ENCODE results near the gene LMAN2L. TPM values are rescaled to one million over a fixed set of nuclear protein-coding genes. Genes with fewer than 3 reads are reported as not detected.

Gene LMAN2L
- total and polyA plus RNA-seq, 12 donors = 12.3 to 36.8 (median 15.8) TPM

DNA sequence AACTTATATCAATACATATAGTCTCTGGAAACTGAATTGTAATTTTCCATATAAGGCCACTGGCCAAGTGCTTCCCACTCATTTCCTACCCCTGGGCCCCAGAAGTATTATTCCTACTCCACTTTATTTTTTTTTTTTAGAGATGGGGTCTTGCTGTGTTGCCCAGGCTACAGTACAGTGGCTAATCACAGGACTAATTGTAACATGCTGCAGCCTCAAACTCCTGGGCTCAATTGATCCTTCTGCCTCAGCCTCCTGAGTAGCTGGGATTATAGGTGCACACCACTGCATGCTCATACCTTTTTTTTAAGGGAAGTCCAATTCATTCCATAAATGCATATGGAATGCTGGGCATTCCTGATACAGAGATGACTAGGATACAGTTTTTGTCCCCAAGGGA, 14.5 kb upstream of the LMAN2L start:
- TF ChIP-seq, protein P1, sequence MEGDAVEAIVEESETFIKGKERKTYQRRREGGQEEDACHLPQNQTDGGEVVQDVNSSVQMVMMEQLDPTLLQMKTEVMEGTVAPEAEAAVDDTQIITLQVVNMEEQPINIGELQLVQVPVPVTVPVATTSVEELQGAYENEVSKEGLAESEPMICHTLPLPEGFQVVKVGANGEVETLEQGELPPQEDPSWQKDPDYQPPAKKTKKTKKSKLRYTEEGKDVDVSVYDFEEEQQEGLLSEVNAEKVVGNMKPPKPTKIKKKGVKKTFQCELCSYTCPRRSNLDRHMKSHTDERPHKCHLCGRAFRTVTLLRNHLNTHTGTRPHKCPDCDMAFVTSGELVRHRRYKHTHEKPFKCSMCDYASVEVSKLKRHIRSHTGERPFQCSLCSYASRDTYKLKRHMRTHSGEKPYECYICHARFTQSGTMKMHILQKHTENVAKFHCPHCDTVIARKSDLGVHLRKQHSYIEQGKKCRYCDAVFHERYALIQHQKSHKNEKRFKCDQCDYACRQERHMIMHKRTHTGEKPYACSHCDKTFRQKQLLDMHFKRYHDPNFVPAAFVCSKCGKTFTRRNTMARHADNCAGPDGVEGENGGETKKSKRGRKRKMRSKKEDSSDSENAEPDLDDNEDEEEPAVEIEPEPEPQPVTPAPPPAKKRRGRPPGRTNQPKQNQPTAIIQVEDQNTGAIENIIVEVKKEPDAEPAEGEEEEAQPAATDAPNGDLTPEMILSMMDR (IDR thresholded peaks at IDR 0.05) = no peak
- no peak for TF ChIP-seq POLR2A (IDR thresholded peaks at IDR 0.05)
- Histone ChIP-seq H3K9me3 (replicated peaks in 1 of 3) (no peaks in the 10 kb centered on the region), H3K36me3 (replicated peaks in 1 of 2) (no peaks in the 10 kb centered on the region), H3K4me1 (replicated peaks in 1 of 2) (no peaks in the 10 kb centered on the region), H3K4me3 (no peak overlapping the region), H3K27me3 (no peaks in the 10 kb centered on the region), H3K27ac (no peak overlapping the region)
- no peak for DNase-seq
- intact Hi-C loops (cut with DNase I) = no loop called here

DNA sequence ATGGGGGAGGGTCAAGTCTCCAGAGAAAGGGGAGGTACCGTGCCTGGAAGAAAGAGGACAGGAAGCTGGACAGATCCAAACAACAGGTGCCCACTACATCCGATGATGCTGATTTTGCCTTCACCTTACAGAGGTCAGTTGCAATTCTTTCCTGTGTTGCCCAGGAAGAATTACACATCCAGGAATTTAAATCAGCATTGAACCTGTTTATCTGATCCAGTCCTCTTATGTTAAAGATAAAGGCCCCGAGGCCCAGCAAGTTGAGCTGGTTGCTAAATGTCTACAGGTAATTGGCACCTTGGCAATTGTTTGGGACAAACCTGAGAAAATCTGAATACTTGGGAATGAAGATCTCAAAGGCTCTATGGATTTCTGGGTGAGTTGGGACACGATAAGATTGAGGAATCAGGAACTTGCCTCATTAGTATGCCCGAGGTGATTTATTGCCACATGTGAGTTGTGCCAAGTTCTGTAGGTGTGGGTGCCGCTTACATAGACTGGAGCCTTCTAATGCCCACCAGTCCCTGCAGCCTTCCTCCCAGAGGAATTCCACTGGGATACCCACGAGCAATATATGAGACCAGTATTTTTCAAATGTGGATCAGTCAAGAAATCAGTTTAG, 13.9 kb upstream of the LMAN2L start:
- intact Hi-C loops (cut with DNase I) = no loop called here
- TF ChIP-seq, protein P1 (IDR thresholded peaks at IDR 0.05) = no peak
- TF ChIP-seq POLR2A (IDR thresholded peaks at IDR 0.05) = no peak
- no peak overlapping the region for H3K4me3 ChIP-seq
- no peak overlapping the region for H3K27ac ChIP-seq
- H3K4me1 ChIP-seq (replicated peaks in 1 of 2) = no peaks in the 10 kb centered on the region
- H3K36me3 ChIP-seq (replicated peaks in 1 of 2) = no peaks in the 10 kb centered on the region
- DNase-seq = no peak
- H3K9me3 ChIP-seq (replicated peaks in 1 of 3) = no peaks in the 10 kb centered on the region
- no peaks in the 10 kb centered on the region for H3K27me3 ChIP-seq
- WGBS, 4 donors = 60 to 77% (median 67%) methylated on average over 6 to 7 of the region's 7 CpGs

DNA sequence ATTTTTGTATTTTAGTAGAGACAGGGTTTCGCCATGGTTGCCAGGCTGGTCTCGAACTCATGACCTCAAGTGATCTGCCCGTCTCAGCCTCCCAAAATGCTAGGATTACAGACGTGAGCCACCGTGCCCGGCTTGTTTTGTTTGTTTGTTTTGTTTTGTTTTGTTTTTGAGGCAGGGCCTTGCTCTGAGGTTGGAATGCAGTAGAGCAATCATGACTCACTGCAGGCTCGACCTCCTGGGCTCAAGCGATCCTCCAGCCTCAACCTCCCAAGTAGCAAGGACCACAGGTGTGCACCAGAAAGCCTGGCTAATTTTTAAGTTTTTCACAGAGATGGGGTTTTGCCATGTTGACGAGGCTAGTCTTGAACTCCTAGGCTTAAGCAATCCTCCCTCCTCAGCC, 11.9 kb upstream of the LMAN2L start:
- no peak for DNase-seq
- 84 to 92% (median 86%) methylated on average over 9 of the region's 9 CpGs for WGBS, 4 donors
- H3K4me3 ChIP-seq = no peak overlapping the region
- intact Hi-C loops (cut with DNase I) = no loop called here
- H3K9me3 ChIP-seq (replicated peaks in 1 of 3) = no peaks in the 10 kb centered on the region
- TF ChIP-seq, protein P1 (IDR thresholded peaks at IDR 0.05) = no peak
- TF ChIP-seq POLR2A (IDR thresholded peaks at IDR 0.05) = no peak
- H3K4me1 ChIP-seq (replicated peaks in 1 of 2) = no peaks in the 10 kb centered on the region
- no peaks in the 10 kb centered on the region for H3K36me3 ChIP-seq (replicated peaks in 1 of 2)
- H3K27ac ChIP-seq = no peak overlapping the region
- H3K27me3 ChIP-seq = no peaks in the 10 kb centered on the region

DNA sequence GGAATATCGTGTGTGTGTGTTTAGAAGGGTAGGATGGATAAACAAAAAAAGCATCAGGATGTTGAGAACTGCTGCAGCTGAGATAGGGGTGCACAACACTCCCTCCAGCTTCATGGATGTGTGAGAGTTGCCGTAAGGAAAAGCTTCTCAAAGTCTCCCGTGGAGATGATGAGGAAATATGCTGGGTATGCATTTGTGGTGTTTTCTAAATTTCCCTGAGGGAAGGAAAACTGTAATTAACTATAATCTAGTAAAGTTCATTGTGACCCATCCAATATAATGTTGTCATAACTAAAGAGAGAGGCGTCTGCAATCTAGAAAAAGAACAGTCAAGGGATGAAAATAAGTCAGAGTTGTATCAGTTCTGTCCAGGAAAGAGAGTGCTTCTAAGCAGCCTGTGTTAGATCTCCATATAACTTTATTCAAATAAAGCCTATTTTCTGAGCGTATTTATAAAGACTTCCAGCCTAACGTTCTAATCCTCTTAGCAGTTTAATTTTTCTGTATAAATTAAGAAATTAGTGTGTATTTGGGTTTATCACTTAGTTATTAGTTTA, 7.3 kb upstream of the LMAN2L start:
- Histone ChIP-seq H3K4me1 (replicated peaks in 1 of 2) (no peaks in the 10 kb centered on the region), H3K4me3 (no peak overlapping the region), H3K27ac (no peak overlapping the region), H3K36me3 (replicated peaks in 1 of 2) (no peaks in the 10 kb centered on the region), H3K9me3 (replicated peaks in 1 of 3) (no peaks in the 10 kb centered on the region), H3K27me3 (no peaks in the 10 kb centered on the region)
- 56 to 65% (median 60%) methylated on average over 6 of the region's 6 CpGs for WGBS, 4 donors
- intact Hi-C loops (cut with DNase I) = no loop called here
- no peak for DNase-seq
- TF ChIP-seq POLR2A (IDR thresholded peaks at IDR 0.05) = no peak
- TF ChIP-seq, protein P1 (IDR thresholded peaks at IDR 0.05) = no peak
